Breast epithelium (tissue), 4 donors: ENCODE results near the gene IL4. TPM values are rescaled to one million over a fixed set of nuclear protein-coding genes. Genes with fewer than 3 reads are reported as not detected.

ENCODE experiments used
- DNase-seq, 2 donors: peaks; one replicate each; pipeline ENCODE4 v3.0.0-alpha.2; 2019; ENCODE audit warnings: low spot score in 2 of 2
- H3K27ac ChIP-seq, 2 donors: fragments of 200-600 bp; sonication (generic) in 1 of 2; one replicate each; pipeline ENCODE4 v1.5.1; 2016 to 2019; ENCODE audit warnings: mild to moderate bottlenecking in 1 of 2
- H3K27me3 ChIP-seq, 2 donors: fragments of 200-600 bp; sonication (generic) in 1 of 2; one replicate each; pipeline versions ENCODE4 v1.5.1 to v1.6.0; 2017 to 2019; ENCODE audit warnings: control low read depth in 1 of 2, mild to moderate bottlenecking in 1 of 2
- H3K36me3 ChIP-seq: fragments of 200-600 bp; one replicate; pipeline ENCODE4 v1.5.1; 2019
- H3K4me1 ChIP-seq, 2 donors: fragments of 200-600 bp; sonication (generic); one replicate each; pipeline ENCODE4 v1.5.1; 2016 to 2019; ENCODE audit warnings: control low read depth in 1 of 2
- H3K4me3 ChIP-seq, 3 donors: fragments of 200-600 bp; sonication (generic); 1 replicate in 2 of 3; 2 replicates in 1 of 3; pipeline ENCODE4 v1.5.1; 2016 to 2019; ENCODE audit warnings: mild to moderate bottlenecking in 3 of 3, moderate library complexity in 2 of 3
- H3K9me3 ChIP-seq, 2 donors: fragments of 200-600 bp; sonication (generic) in 1 of 2; one replicate each; pipeline ENCODE4 v1.5.1; 2016 to 2019; ENCODE audit warnings: control low read depth in 1 of 2
- CTCF ChIP-seq, 3 donors: fragments of 450-650 bp; IDR thresholded peaks; one replicate each; pipeline ENCODE4 v1.5.1; 2016 to 2017; ENCODE audit warnings: antibody characterized with exemption in 3 of 3, mild to moderate bottlenecking in 3 of 3, moderate library complexity in 3 of 3
- POLR2A ChIP-seq: fragments of 450-650 bp; IDR thresholded peaks from one replicate; pipeline ENCODE4 v1.6.1; 2016; ENCODE audit warnings: antibody characterized with exemption, mild to moderate bottlenecking, moderate library complexity
- POLR2AphosphoS5 ChIP-seq, 3 donors: sonication (generic); formaldehyde crosslinking; IDR thresholded peaks; one replicate each; pipeline ENCODE4 v1.6.1; 2017; ENCODE audit warnings: antibody characterized with exemption in 3 of 3
- intact Hi-C: fragments of 100-400 bp; cut with DNase I; formaldehyde crosslinking; loops from one replicate; pipeline ENCODE4 v1.15.1; 2023; ENCODE audit warnings: low total_unique reads
- total RNA-seq, 3 donors: library from RNA; depleted of rRNA; stranded (reverse); fragments of >200 nt; gene quantifications; one replicate each; pipeline ENCODE4 v1.1.0, GENCODE V29; 2016

IL4 gene
- total RNA-seq, 3 donors from 2014 or later: not detected

- TF ChIP-seq POLR2A (no peak), POLR2AphosphoS5 (IDR thresholded peaks at IDR 0.05) (no peak), CTCF (IDR thresholded peaks at IDR 0.05) (no peak)
Observed at GRCh38 chr5:132681983-132682382, 8.2 kb downstream of the IL4 start.

DNA sequence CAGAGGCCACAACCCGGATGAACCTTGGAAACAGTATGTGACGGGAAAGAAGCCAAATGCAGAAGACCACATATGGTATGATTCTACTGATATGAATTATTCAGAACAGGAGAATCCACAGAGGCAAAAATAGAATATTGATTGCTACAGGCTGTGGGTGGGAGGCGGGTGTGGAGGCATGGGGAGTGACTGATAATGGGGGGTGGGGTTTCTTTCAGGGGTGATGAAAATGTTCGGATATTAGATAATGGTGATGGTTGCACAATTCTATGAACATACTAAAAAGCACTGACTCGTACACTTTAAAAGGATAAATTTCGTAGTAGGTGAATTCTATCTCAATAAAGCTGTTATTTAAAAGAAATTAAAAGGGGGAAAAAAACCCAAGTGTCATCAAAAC lies 10.7 kb downstream of the IL4 start:
- H3K9me3 ChIP-seq: no peaks in the 10 kb centered on the region
- no peaks in the 10 kb centered on the region for H3K4me1 ChIP-seq
- TF ChIP-seq POLR2A: no peak
- TF ChIP-seq POLR2AphosphoS5 (IDR thresholded peaks at IDR 0.05): no peak
- TF ChIP-seq CTCF (IDR thresholded peaks at IDR 0.05): no peak
- no peaks in the 10 kb centered on the region for H3K27me3 ChIP-seq
- no peak overlapping the region for H3K4me3 ChIP-seq
- intact Hi-C loops: no loop called here
- DNase-seq: no peak
- H3K36me3 ChIP-seq: no peaks in the 10 kb centered on the region
- H3K27ac ChIP-seq: no peak overlapping the region

More at GRCh38 chr5:132681983-132682382, 8.2 kb downstream of the IL4 start:
- no peaks in the 10 kb centered on the region for H3K9me3 ChIP-seq
- H3K4me1 ChIP-seq: no peaks in the 10 kb centered on the region
- DNase-seq: no peak
- intact Hi-C loops: no loop called here
- H3K27ac ChIP-seq: no peak overlapping the region
- H3K36me3 ChIP-seq: no peaks in the 10 kb centered on the region
- H3K4me3 ChIP-seq: no peak overlapping the region
- H3K27me3 ChIP-seq: no peaks in the 10 kb centered on the region

GRCh38 chr5:132684922-132685720 lies 11.3 kb downstream of the IL4 start:
- no peaks in the 10 kb centered on the region for H3K27me3 ChIP-seq

GRCh38 chr5:132686193-132686592 lies 12.4 kb downstream of the IL4 start:
- intact Hi-C loops: no loop called here
- no peak for TF ChIP-seq POLR2A
- no peak for TF ChIP-seq CTCF (IDR thresholded peaks at IDR 0.05)
- TF ChIP-seq POLR2AphosphoS5 (IDR thresholded peaks at IDR 0.05): no peak
- no peak for DNase-seq

More at GRCh38 chr5:132684922-132685720, 11.3 kb downstream of the IL4 start:
- H3K27ac ChIP-seq: no peak overlapping the region
- TF ChIP-seq CTCF (IDR thresholded peaks at IDR 0.05) (no peak), POLR2A (no peak), POLR2AphosphoS5 (IDR thresholded peaks at IDR 0.05) (no peak)
- H3K4me3 ChIP-seq: no peak overlapping the region
- H3K36me3 ChIP-seq: no peaks in the 10 kb centered on the region
- no peak for DNase-seq
- no peaks in the 10 kb centered on the region for H3K9me3 ChIP-seq
- intact Hi-C loops: no loop called here
- no peaks in the 10 kb centered on the region for H3K4me1 ChIP-seq

GRCh38 chr5:132687995-132688394 lies 14.2 kb downstream of the IL4 start:
- no peaks in the 10 kb centered on the region for H3K27me3 ChIP-seq
- intact Hi-C loops: no loop called here
- DNase-seq: no peak
- no peak overlapping the region for H3K27ac ChIP-seq
- H3K36me3 ChIP-seq: no peaks in the 10 kb centered on the region
- H3K4me1 ChIP-seq: no peaks in the 10 kb centered on the region
- no peaks in the 10 kb centered on the region for H3K9me3 ChIP-seq
- H3K4me3 ChIP-seq: no peak overlapping the region
- TF ChIP-seq POLR2A (no peak), CTCF (IDR thresholded peaks at IDR 0.05) (no peak), POLR2AphosphoS5 (IDR thresholded peaks at IDR 0.05) (no peak)

More at GRCh38 chr5:132686193-132686592, 12.4 kb downstream of the IL4 start:
- no peaks in the 10 kb centered on the region for H3K36me3 ChIP-seq
- H3K27ac ChIP-seq: no peak overlapping the region
- H3K4me3 ChIP-seq: no peak overlapping the region
- H3K9me3 ChIP-seq: no peaks in the 10 kb centered on the region
- H3K27me3 ChIP-seq: no peaks in the 10 kb centered on the region
- no peaks in the 10 kb centered on the region for H3K4me1 ChIP-seq
